Endothelial cell of umbilical vein (primary cell): ENCODE results near the gene SYCP2. TPM values are rescaled to one million over a fixed set of nuclear protein-coding genes. Genes with fewer than 3 reads are reported as not detected.

Experiments
- BruUV-seq: library from RNA; stranded (reverse); fragments of 400-500 nt; replicated peaks from 2 replicates; lab custom pipeline; 2021; lab: Mats Ljungman, UMichigan
- CTCF ChIA-PET: fragments of 300-600, 350-600 bp; sonication (Branson Sonifier 250); formaldehyde crosslinking; loops from one replicate; lab custom pipeline; 2021; ENCODE audit warnings: antibody characterized with exemption, inconsistent platforms; lab: Charles Lee
- POLR2A ChIA-PET: fragments of 300-600, 350-600 bp; sonication (Branson Sonifier 250); formaldehyde crosslinking; loops from one replicate; lab custom pipeline; 2021; ENCODE audit warnings: antibody characterized with exemption, inconsistent platforms; lab: Charles Lee
- DNase-seq: peaks from one replicate; pipeline ENCODE4 v3.0.0-alpha.2; 2011; ENCODE audit warnings: low read depth, low spot score
- FAIRE-seq: peaks from 2 replicates; lab custom pipeline; 2011; peaks lifted over from hg19 to GRCh38; lab: Jason Lieb, UNC
- H2AFZ ChIP-seq: 2 replicates; pipeline ENCODE4 v1.6.0; 2012; ENCODE audit warnings: low read depth, low read length, control low read depth, inconsistent platforms
- H3K27ac ChIP-seq: 2 replicates; pipeline ENCODE4 v1.5.1; 2011; ENCODE audit warnings: low read depth, mild to moderate bottlenecking, control low read depth, low read length, moderate library complexity; ENCODE audit not compliant: insufficient read depth
- H3K27me3 ChIP-seq, 2 experiments: 2 replicates each; pipeline versions ENCODE4 v1.6.0 to v1.6.1; 2011; ENCODE audit warnings: low read length in 2 of 2, mixed read lengths in 1 of 2; ENCODE audit not compliant: control insufficient read depth in 2 of 2, insufficient read depth in 2 of 2
- H3K36me3 ChIP-seq, 2 experiments: 2 replicates in 1 of 2; 3 replicates in 1 of 2; pipeline ENCODE4 v1.5.1; 2011; ENCODE audit warnings: low read length in 2 of 2, mild to moderate bottlenecking in 1 of 2, moderate library complexity in 1 of 2; ENCODE audit not compliant: control insufficient read depth in 2 of 2, insufficient read depth in 2 of 2; ENCODE audit errors: extremely low read depth in 1 of 2
- H3K4me1 ChIP-seq: 3 replicates; pipeline ENCODE4 v1.5.1; 2011; ENCODE audit warnings: mild to moderate bottlenecking, low read length; ENCODE audit not compliant: control insufficient read depth, insufficient read depth; ENCODE audit errors: extremely low read depth
- H3K4me2 ChIP-seq: 2 replicates; pipeline ENCODE4 v1.6.1; 2011; ENCODE audit warnings: low read length, control low read depth, mixed read lengths; ENCODE audit not compliant: insufficient read depth
- H3K4me3 ChIP-seq, 3 experiments: fragments of 200-600 bp in 1 of 3; sonication (generic), shearing (Covaris generic) in 1 of 3; replicated peaks in 1 of 3; 2 replicates each; pipeline ENCODE4 v1.5.1; 2011 to 2016; ENCODE audit warnings: control low read depth in 3 of 3, low read length in 3 of 3, mild to moderate bottlenecking in 2 of 3, inconsistent platforms in 1 of 3, low read depth in 1 of 3, moderate library complexity in 1 of 3; ENCODE audit not compliant: insufficient read depth in 1 of 3
- H3K79me2 ChIP-seq: 2 replicates; pipeline ENCODE4 v1.6.0; 2012; ENCODE audit warnings: low read length, inconsistent platforms; ENCODE audit not compliant: control insufficient read depth, insufficient read depth
- H3K9ac ChIP-seq: replicated peaks from 2 replicates; pipeline ENCODE3; 2011; ENCODE audit warnings: low read length, control low read depth; ENCODE audit not compliant: insufficient read depth; ENCODE audit errors: extremely low read depth
- H3K9me1 ChIP-seq: replicated peaks from 3 replicates; pipeline ENCODE4 v1.6.0; 2011; ENCODE audit warnings: mild to moderate bottlenecking, low read length; ENCODE audit not compliant: control insufficient read depth, insufficient read depth; ENCODE audit errors: extremely low read depth
- H3K9me3 ChIP-seq: replicated peaks from 2 replicates; pipeline ENCODE4 v1.5.1; 2012; ENCODE audit warnings: low read length, inconsistent platforms; ENCODE audit not compliant: control insufficient read depth, insufficient read depth
- H4K20me1 ChIP-seq: replicated peaks from 2 replicates; pipeline ENCODE3; 2011; ENCODE audit warnings: mild to moderate bottlenecking, low read length; ENCODE audit not compliant: control insufficient read depth, insufficient read depth; ENCODE audit errors: extremely low read depth
- CTCF ChIP-seq, 2 donors: IDR thresholded peaks; 1 replicate in 1 of 2; 2 replicates in 1 of 2; pipeline ENCODE4 v1.5.1; 2011; ENCODE audit warnings: low read length in 2 of 2, mild to moderate bottlenecking in 2 of 2, moderate library complexity in 2 of 2, control low read depth in 1 of 2, inconsistent platforms in 1 of 2, low read depth in 1 of 2; ENCODE audit not compliant: insufficient read depth in 1 of 2; ENCODE audit errors: extremely low read depth in 1 of 2
- EZH2 ChIP-seq: IDR thresholded peaks from 2 replicates; pipeline ENCODE4 v1.6.1; 2012; ENCODE audit warnings: borderline replicate concordance, low read depth, mild to moderate bottlenecking, moderate library complexity, low read length, inconsistent platforms; ENCODE audit not compliant: severe bottlenecking
- FOS ChIP-seq: IDR thresholded peaks from 2 replicates; pipeline ENCODE4 v1.6.1; 2011; ENCODE audit warnings: mild to moderate bottlenecking, low read length, moderate library complexity, borderline replicate concordance; ENCODE audit not compliant: insufficient read depth
- GATA2 ChIP-seq: IDR thresholded peaks from 2 replicates; pipeline ENCODE4 v1.7.0; 2011; ENCODE audit warnings: low read depth, mild to moderate bottlenecking, moderate library complexity, mixed read lengths, low read length; ENCODE audit not compliant: insufficient read length, insufficient read depth
- JUN ChIP-seq: IDR thresholded peaks from 2 replicates; pipeline ENCODE4 v1.6.1; 2011; ENCODE audit warnings: borderline replicate concordance, low read depth; ENCODE audit not compliant: insufficient read length, insufficient read depth
- MAX ChIP-seq: IDR thresholded peaks from 2 replicates; pipeline ENCODE4 v1.6.1; 2011; ENCODE audit not compliant: insufficient read depth, insufficient read length
- MYC ChIP-seq: IDR thresholded peaks from one replicate; pipeline ENCODE4 v1.6.1; 2011; ENCODE audit warnings: mild to moderate bottlenecking, low read depth, low read length
- POLR2A ChIP-seq: IDR thresholded peaks from 2 replicates; pipeline ENCODE4 v1.6.1; 2012; ENCODE audit warnings: low read depth, mild to moderate bottlenecking, control low read depth, low read length
- POLR2AphosphoS5 ChIP-seq: IDR thresholded peaks from 2 replicates; pipeline ENCODE4 v1.6.1; 2012; ENCODE audit warnings: low read depth, mild to moderate bottlenecking, control low read depth, low read length, moderate library complexity; ENCODE audit not compliant: insufficient read depth
- dilution Hi-C: fragments of 300-500 bp; cut with MboI; formaldehyde crosslinking; loops from one replicate; pipeline ENCODE4 v1.15.0; 2019; ENCODE audit warnings: low sequenced_read_pairs; ENCODE audit not compliant: extremely low pct_ligation_motif_present
- intact Hi-C: fragments of 100-400 bp; cut with micrococcal nuclease; formaldehyde crosslinking; loops from one replicate; pipeline ENCODE4 v1.10.0; 2022
- polyA plus RNA-seq, 4 experiments: library from polyadenylated mRNA; depleted of rRNA in 3 of 4; stranded (reverse) in 3 of 4; unstranded in 1 of 4; fragments of >200 nt; gene quantifications; 2 replicates each; pipeline versions ENCODE4 v1.2.1 to v1.2.3, GENCODE V29; 2011 to 2012; ENCODE audit warnings: missing spikeins in 1 of 4
- total RNA-seq: library from RNA; stranded (reverse); gene quantifications from 2 replicates; pipeline ENCODE4 v1.2.3, GENCODE V29; 2021

The SYCP2 gene
- total and polyA plus RNA-seq, 2 donors (not counting 3 experiments of a cell fraction or from before 2014, with no cell fraction given): 0.07 to 0.35 TPM

- Histone ChIP-seq H3K9me1 (no peaks in the 10 kb centered on the region), H3K9me3 (no peaks in the 10 kb centered on the region)
- CTCF ChIA-PET: interaction anchor here (1.0 to 2.9 kb wide), 4 partner anchors 8 to 1950 kb away, joined by 3 to 14 read pairs (median 6); partner anchors contain the start of gene SYCP2
Observed at GRCh38 chr20:59945731-59946130, 12.3 kb upstream of the SYCP2 start.

More at GRCh38 chr20:59945731-59946130, 12.3 kb upstream of the SYCP2 start:
- no peak overlapping the region for H3K4me2 ChIP-seq
- no peak overlapping the region for H2AFZ ChIP-seq
- POLR2A ChIA-PET: no interaction called here
- H3K79me2 ChIP-seq: no peaks in the 10 kb centered on the region
- H3K27me3 ChIP-seq: no peaks in the 10 kb centered on the region
- BruUV-seq: no TSS peak
- no peak overlapping the region for H3K27ac ChIP-seq
- FAIRE-seq (no peak), DNase-seq (no peak)
- H3K4me3 ChIP-seq: no peak overlapping the region
- H4K20me1 ChIP-seq: no peaks in the 10 kb centered on the region
- peaks cover 9% of the 10 kb centered on the region for H3K4me1 ChIP-seq
- dilution Hi-C loops (no loop called here), intact Hi-C loops (loop anchor here (10.0 kb wide), 1 partner anchor 931 kb away; the partner anchor contains the start of gene TUBB1)
- peaks cover 5 to 8% of the 10 kb centered on the region in 2 experiments for H3K36me3 ChIP-seq
- TF ChIP-seq FOS (no peak), POLR2A (no peak), POLR2AphosphoS5 (no peak), JUN (no peak), GATA2 (no peak), CTCF (IDR thresholded peaks at IDR 0.05; ENCODE audit: extremely low read depth in 1 of 2, insufficient read depth in 1 of 2, low read depth in 1 of 2, low read length in 2 of 2) (no peak), MYC (no peak), EZH2 (no peak), MAX (no peak)
- no peak overlapping the region for H3K9ac ChIP-seq
